GM12878 (cell line): ENCODE results near the gene EBF3. TPM values are rescaled to one million over a fixed set of nuclear protein-coding genes. Genes with fewer than 3 reads are reported as not detected.

Source experiments
- ATAC-seq: fragments of 200-7000 bp; cut with Tn5 transposase; 3 replicates; pipeline ENCODE4 v1.9.1; 2020; ENCODE audit warnings: mild to moderate bottlenecking, moderate library complexity
- BruUV-seq: library from RNA; stranded (reverse); fragments of 400-500 nt; replicated peaks from 2 replicates; lab custom pipeline; 2021; lab: Mats Ljungman, UMichigan
- CTCF ChIA-PET: fragments of 300-600 bp; sonication (Branson Sonifier 250); formaldehyde crosslinking; extraction: SDS; loops from one replicate; lab custom pipeline; 2021; ENCODE audit warnings: inconsistent platforms; lab: Yijun Ruan, JAX
- POLR2A ChIA-PET: fragments of 350-600 bp; formaldehyde crosslinking; extraction: SDS; loops from one replicate; lab custom pipeline; 2021; ENCODE audit warnings: inconsistent platforms; lab: Charles Lee
- RAD21 ChIA-PET: fragments of 300-600 bp; sonication (Branson Sonifier 250); formaldehyde crosslinking; loops from one replicate; lab custom pipeline; 2023; ENCODE audit warnings: antibody characterized with exemption; ENCODE audit not compliant: unreplicated experiment; lab: Charles Lee
- SMC1A ChIA-PET: fragments of 300-600 bp; sonication (Branson Sonifier 250); formaldehyde crosslinking; loops from one replicate; lab custom pipeline; 2023; ENCODE audit not compliant: unreplicated experiment, uncharacterized antibody; lab: Charles Lee
- DNase-seq: peaks from one replicate; pipeline ENCODE4 v3.0.0-alpha.2; 2011; ENCODE audit warnings: low read depth, low spot score
- FAIRE-seq: peaks from 3 replicates; lab custom pipeline; 2011; peaks lifted over from hg19 to GRCh38; lab: Jason Lieb, UNC
- H2AFZ ChIP-seq: 2 replicates; pipeline ENCODE4 v1.6.0; 2011; ENCODE audit warnings: low read depth, low read length, control low read depth; ENCODE audit not compliant: control insufficient read depth
- H3K27ac ChIP-seq: 2 replicates; pipeline ENCODE4 v1.5.1; 2011; ENCODE audit warnings: control low read depth; ENCODE audit not compliant: control insufficient read depth, insufficient read depth
- H3K27me3 ChIP-seq, 2 experiments: replicated peaks in 1 of 2; 2 replicates each; pipeline versions ENCODE4 v1.6.0 to v1.6.1; 2011; ENCODE audit warnings: low read length in 1 of 2; ENCODE audit not compliant: control insufficient read depth in 2 of 2, insufficient read depth in 2 of 2
- H3K36me3 ChIP-seq, 2 experiments: 2 replicates each; pipeline ENCODE4 v1.5.1; 2011; ENCODE audit warnings: low read length in 1 of 2; ENCODE audit not compliant: control insufficient read depth in 2 of 2, insufficient read depth in 2 of 2
- H3K4me1 ChIP-seq: 2 replicates; pipeline ENCODE4 v1.6.1; 2011; ENCODE audit warnings: mild to moderate bottlenecking, low read length, moderate library complexity, mixed read lengths; ENCODE audit not compliant: control insufficient read depth, insufficient read depth
- H3K4me2 ChIP-seq: 2 replicates; pipeline ENCODE4 v1.6.0; 2011; ENCODE audit warnings: control low read depth; ENCODE audit not compliant: control insufficient read depth, insufficient read depth
- H3K4me3 ChIP-seq: fragments of 200-600 bp; sonication (generic); 2 replicates; pipeline ENCODE4 v1.5.1; 2016
- H3K79me2 ChIP-seq: 2 replicates; pipeline ENCODE4 v1.6.0; 2011; ENCODE audit warnings: low read length; ENCODE audit not compliant: control insufficient read depth, insufficient read depth
- H3K9ac ChIP-seq: 2 replicates; pipeline ENCODE4 v1.8.0; 2011; ENCODE audit warnings: low read length, control low read depth, mixed read lengths; ENCODE audit not compliant: control insufficient read depth, insufficient read depth
- H3K9me3 ChIP-seq: replicated peaks from 3 replicates; pipeline ENCODE4 v1.5.1; 2011; ENCODE audit warnings: mild to moderate bottlenecking, low read length; ENCODE audit not compliant: control insufficient read depth, insufficient read depth
- H4K20me1 ChIP-seq: 2 replicates; pipeline ENCODE4 v1.6.0; 2011; ENCODE audit not compliant: control insufficient read depth, insufficient read depth
- BCLAF1 ChIP-seq: fragments of 450-650 bp; IDR thresholded peaks from 2 replicates; pipeline ENCODE4 v1.6.1; 2017; ENCODE audit warnings: antibody characterized with exemption, mild to moderate bottlenecking, moderate library complexity
- LARP7 ChIP-seq: fragments of 450-650 bp; IDR thresholded peaks from 2 replicates; pipeline ENCODE4 v1.6.1; 2017; ENCODE audit warnings: mild to moderate bottlenecking
- MEF2A ChIP-seq: IDR thresholded peaks from 2 replicates; pipeline ENCODE4 v1.6.1; 2011; ENCODE audit warnings: low read depth, mild to moderate bottlenecking, low read length, moderate library complexity; ENCODE audit not compliant: insufficient read depth
- USF2 ChIP-seq: IDR thresholded peaks from 2 replicates; pipeline ENCODE4 v1.6.1; 2011; ENCODE audit warnings: low read depth, low read length, improper control_type of control experiment, borderline replicate concordance
- WGBS: methylation state at CpG from one replicate; pipeline ENCODE4 v1.1.6; 2016; ENCODE audit warnings: low lambda C conversion rate; ENCODE audit not compliant: insufficient replicate concordance, insufficient coverage; ENCODE audit errors: missing lambda C conversion rate; 5-methylcytosine and 5-hydroxymethylcytosine counted together
- in situ Hi-C: fragments of 300-500 bp; cut with MboI; formaldehyde crosslinking; loops from 9 replicates; pipeline ENCODE4 v1.14.3; 2018; ENCODE audit warnings: mixed read lengths
- intact Hi-C: fragments of 100-400 bp; cut with micrococcal nuclease; formaldehyde crosslinking; loops from one replicate; pipeline ENCODE4 v1.14.2; 2022; ENCODE audit not compliant: unreplicated experiment
- polyA plus RNA-seq, 11 experiments: library from polyadenylated mRNA; depleted of rRNA in 4 of 11; unstranded in 6 of 11; stranded (reverse) in 5 of 11; fragments of >200 nt; fragmentation: Nextera tagmentation in 4 of 11; fragmentation: Illumina TruSeq in 1 of 11; extraction: Ambion mirVana in 4 of 11; extraction: Trizol in 1 of 11; gene quantifications; 1 replicate in 1 of 11; 2 replicates in 10 of 11; pipeline versions ENCODE4 v1.2.1 to v1.2.3, GENCODE V29; 2011 to 2016; ENCODE audit warnings: inconsistent platforms in 2 of 11, missing spikeins in 2 of 11, low read depth in 1 of 11
- total RNA-seq, 4 experiments: library from RNA; depleted of rRNA in 3 of 4; stranded (reverse); fragments of >200 nt in 3 of 4; fragmentation: Illumina TruSeq in 1 of 4; extraction: Trizol in 1 of 4; gene quantifications; 2 replicates each; pipeline versions ENCODE4 v1.2.1 to v1.2.3, GENCODE V29; 2013 to 2021
- TF ChIP-seq, protein P1 (sequence below): fragments of 450-650 bp; IDR thresholded peaks from 2 replicates; pipeline ENCODE4 v1.6.1; 2017; ENCODE audit warnings: borderline replicate concordance

Gene EBF3
- total and polyA plus RNA-seq, 10 of the 15 experiments (the other 5 are each of a cell fraction or from before 2014, with no cell fraction given), result not detected

DNA sequence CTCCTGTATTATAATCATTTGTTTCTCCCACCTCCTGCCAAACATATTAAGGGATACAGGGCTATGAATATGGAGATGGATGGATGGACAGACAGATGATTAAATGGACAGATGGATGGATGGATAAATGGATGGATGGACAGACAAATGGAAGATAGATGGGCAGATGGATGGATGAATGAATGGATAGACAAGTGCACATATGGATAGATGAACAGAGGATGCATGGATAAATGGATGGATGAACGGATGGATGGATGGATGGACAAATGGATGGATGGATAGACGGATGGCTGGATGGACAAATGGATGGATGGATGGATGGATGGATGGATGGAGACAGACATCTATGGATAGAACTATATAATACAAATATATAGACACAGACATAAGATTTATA, 59.8 kb downstream of the EBF3 start (continued):
- no peak for TF ChIP-seq MEF2A
- TF ChIP-seq USF2, result no peak
- no peak for TF ChIP-seq BCLAF1
- no peak for TF ChIP-seq LARP7
- TF ChIP-seq, all 136 proteins: peak for 0

DNA sequence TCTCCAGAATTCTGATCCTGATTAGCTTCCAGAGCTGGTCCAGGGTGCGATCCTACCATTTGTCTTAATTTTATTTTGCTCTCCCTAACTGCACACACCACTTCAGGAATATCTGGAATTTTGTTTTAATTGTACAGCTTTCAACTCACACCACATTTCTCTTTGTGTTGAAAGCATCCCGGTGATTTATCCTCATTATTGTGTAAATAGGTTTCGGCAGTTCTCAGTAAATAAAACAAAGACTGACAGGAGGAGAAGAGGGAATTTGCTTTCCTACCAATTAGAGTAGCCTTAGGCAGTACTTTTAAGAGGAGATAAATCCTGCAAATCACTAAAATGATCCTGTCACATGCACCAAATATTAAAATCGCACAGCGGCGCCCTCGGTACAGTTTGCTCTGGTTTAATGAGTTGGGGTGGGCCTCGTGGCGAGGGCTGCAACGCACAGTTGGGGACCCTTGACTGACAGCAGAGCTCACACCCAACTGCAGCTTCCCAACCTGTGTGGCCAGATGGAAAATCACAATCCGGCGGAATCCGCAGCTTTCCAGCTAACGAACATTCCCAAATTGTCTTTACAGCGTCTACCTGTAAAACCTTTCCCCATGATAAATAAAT, 62.6 kb downstream of the EBF3 start:
- no peak overlapping the region for H3K9ac ChIP-seq
- TF ChIP-seq, protein P1, sequence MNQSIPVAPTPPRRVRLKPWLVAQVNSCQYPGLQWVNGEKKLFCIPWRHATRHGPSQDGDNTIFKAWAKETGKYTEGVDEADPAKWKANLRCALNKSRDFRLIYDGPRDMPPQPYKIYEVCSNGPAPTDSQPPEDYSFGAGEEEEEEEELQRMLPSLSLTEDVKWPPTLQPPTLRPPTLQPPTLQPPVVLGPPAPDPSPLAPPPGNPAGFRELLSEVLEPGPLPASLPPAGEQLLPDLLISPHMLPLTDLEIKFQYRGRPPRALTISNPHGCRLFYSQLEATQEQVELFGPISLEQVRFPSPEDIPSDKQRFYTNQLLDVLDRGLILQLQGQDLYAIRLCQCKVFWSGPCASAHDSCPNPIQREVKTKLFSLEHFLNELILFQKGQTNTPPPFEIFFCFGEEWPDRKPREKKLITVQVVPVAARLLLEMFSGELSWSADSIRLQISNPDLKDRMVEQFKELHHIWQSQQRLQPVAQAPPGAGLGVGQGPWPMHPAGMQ, result no peak
- TF ChIP-seq LARP7, result no peak
- no peak overlapping the region for H3K4me3 ChIP-seq
- no peaks in the 10 kb centered on the region for H3K36me3 ChIP-seq
- FAIRE-seq (no peak), ATAC-seq (no peak), DNase-seq (no peak)
- H4K20me1 ChIP-seq, result no peaks in the 10 kb centered on the region
- CTCF ChIA-PET, result no interaction called here
- POLR2A ChIA-PET, result no interaction called here
- H3K4me1 ChIP-seq, result no peaks in the 10 kb centered on the region
- no TSS peak for BruUV-seq
- no peak overlapping the region for H3K4me2 ChIP-seq
- SMC1A ChIA-PET, result no interaction called here
- RAD21 ChIA-PET, result no interaction called here
- H3K27me3 ChIP-seq, result no peaks in the 10 kb centered on the region
- in situ Hi-C loops, result no loop called here
- no peaks in the 10 kb centered on the region for H3K9me3 ChIP-seq
- H3K79me2 ChIP-seq, result no peaks in the 10 kb centered on the region
- H3K27ac ChIP-seq, result no peak overlapping the region
- 62% methylated on average over 15 of the region's 15 CpGs for WGBS
- intact Hi-C loops, result no loop called here
- H2AFZ ChIP-seq, result no peak overlapping the region
